Skeletal muscle satellite cell (primary cell): ENCODE results near the gene FNIP1.

Source experiments
- H3K27me3 ChIP-seq: 2 replicates; pipeline ENCODE4 v1.7.0; 2013; ENCODE audit warnings: low read length; ENCODE audit not compliant: control insufficient read depth, insufficient read depth
- H3K36me3 ChIP-seq: 2 replicates; pipeline ENCODE4 v1.7.0; 2013; ENCODE audit warnings: mild to moderate bottlenecking, control low read depth, low read length; ENCODE audit not compliant: insufficient read depth
- H3K4me1 ChIP-seq: 2 replicates; pipeline ENCODE4 v1.7.0; 2013; ENCODE audit warnings: low read length; ENCODE audit not compliant: control insufficient read depth, insufficient read depth
- H3K4me2 ChIP-seq: 2 replicates; pipeline ENCODE4 v1.7.0; 2013; ENCODE audit warnings: mild to moderate bottlenecking, low read length
- H3K4me3 ChIP-seq: 2 replicates; pipeline ENCODE4 v1.7.0; 2013; ENCODE audit warnings: low read length
- H3K9ac ChIP-seq: 2 replicates; pipeline ENCODE4 v1.7.0; 2013; ENCODE audit warnings: mild to moderate bottlenecking, low read depth, low read length, moderate library complexity
- H3K9me3 ChIP-seq: replicated peaks from 2 replicates; pipeline ENCODE4 v1.7.0; 2013; ENCODE audit warnings: mild to moderate bottlenecking, control low read depth, low read length

The FNIP1 gene

GRCh38 chr5:131765261-131765660, 31.6 kb downstream of the FNIP1 start:
- Histone ChIP-seq H3K9me3 (no peaks in the 10 kb centered on the region), H3K4me1 (no peaks in the 10 kb centered on the region), H3K27me3 (no peaks in the 10 kb centered on the region), H3K36me3 (peaks cover 10% of the 10 kb centered on the region), H3K4me2 (no peak overlapping the region), H3K9ac (no peak overlapping the region), H3K4me3 (no peak overlapping the region)

GRCh38 chr5:131763968-131764367, 32.8 kb downstream of the FNIP1 start:
- Histone ChIP-seq H3K9ac (no peak overlapping the region), H3K9me3 (no peaks in the 10 kb centered on the region), H3K27me3 (no peaks in the 10 kb centered on the region), H3K4me3 (no peak overlapping the region), H3K4me2 (no peak overlapping the region), H3K36me3 (peaks cover 10% of the 10 kb centered on the region), H3K4me1 (no peaks in the 10 kb centered on the region)

GRCh38 chr5:131760793-131761192, 36.0 kb downstream of the FNIP1 start:
- Histone ChIP-seq H3K9me3 (no peaks in the 10 kb centered on the region), H3K36me3 (peaks cover 10% of the 10 kb centered on the region), H3K9ac (no peak overlapping the region), H3K4me2 (no peak overlapping the region), H3K4me3 (no peak overlapping the region), H3K4me1 (peaks cover 8% of the 10 kb centered on the region), H3K27me3 (no peaks in the 10 kb centered on the region)

- no peak overlapping the region for H3K9ac ChIP-seq
- H3K4me3 ChIP-seq, result no peak overlapping the region
- H3K4me1 ChIP-seq, result peaks cover 8% of the 10 kb centered on the region
- H3K36me3 ChIP-seq, result peaks cover 10% of the 10 kb centered on the region
- H3K4me2 ChIP-seq, result no peak overlapping the region
- H3K27me3 ChIP-seq, result no peaks in the 10 kb centered on the region
- no peaks in the 10 kb centered on the region for H3K9me3 ChIP-seq
Observed at GRCh38 chr5:131759704-131760103, 37.1 kb downstream of the FNIP1 start.

GRCh38 chr5:131758520-131758900, 38.3 kb downstream of the FNIP1 start:
- H3K9ac ChIP-seq, result no peak overlapping the region
- peaks cover 8% of the 10 kb centered on the region for H3K4me1 ChIP-seq
- H3K27me3 ChIP-seq, result no peaks in the 10 kb centered on the region
- H3K36me3 ChIP-seq, result no peaks in the 10 kb centered on the region
- H3K4me3 ChIP-seq, result no peak overlapping the region
- no peak overlapping the region for H3K4me2 ChIP-seq
- H3K9me3 ChIP-seq, result no peaks in the 10 kb centered on the region

- Histone ChIP-seq H3K9me3 (no peaks in the 10 kb centered on the region), H3K4me3 (no peak overlapping the region), H3K4me1 (peaks cover 8% of the 10 kb centered on the region), H3K4me2 (no peak overlapping the region), H3K36me3 (no peaks in the 10 kb centered on the region), H3K9ac (no peak overlapping the region), H3K27me3 (no peaks in the 10 kb centered on the region)
Observed at GRCh38 chr5:131757830-131758519, 38.8 kb downstream of the FNIP1 start.

- Histone ChIP-seq H3K4me2 (no peak overlapping the region), H3K9ac (no peak overlapping the region)
Observed at GRCh38 chr5:131756942-131757341, 39.9 kb downstream of the FNIP1 start.

GRCh38 chr5:131754363-131754762, 42.5 kb downstream of the FNIP1 start:
- no peak overlapping the region for H3K4me3 ChIP-seq
- H3K9me3 ChIP-seq, result no peaks in the 10 kb centered on the region
- no peaks in the 10 kb centered on the region for H3K36me3 ChIP-seq
- H3K4me2 ChIP-seq, result no peak overlapping the region
- no peak overlapping the region for H3K9ac ChIP-seq
- H3K4me1 ChIP-seq, result peaks cover 14% of the 10 kb centered on the region
- no peaks in the 10 kb centered on the region for H3K27me3 ChIP-seq

More at GRCh38 chr5:131756942-131757341, 39.9 kb downstream of the FNIP1 start:
- no peak overlapping the region for H3K4me3 ChIP-seq
- no peaks in the 10 kb centered on the region for H3K27me3 ChIP-seq
- peaks cover 8% of the 10 kb centered on the region for H3K4me1 ChIP-seq
- no peaks in the 10 kb centered on the region for H3K36me3 ChIP-seq
- no peaks in the 10 kb centered on the region for H3K9me3 ChIP-seq

- H3K9me3 ChIP-seq, result no peaks in the 10 kb centered on the region
- no peaks in the 10 kb centered on the region for H3K36me3 ChIP-seq
- no peak overlapping the region for H3K4me2 ChIP-seq
- peaks cover 26% of the 10 kb centered on the region for H3K4me1 ChIP-seq
- H3K4me3 ChIP-seq, result no peak overlapping the region
- H3K9ac ChIP-seq, result no peak overlapping the region
- H3K27me3 ChIP-seq, result no peaks in the 10 kb centered on the region
Observed at GRCh38 chr5:131751506-131751905, 45.3 kb downstream of the FNIP1 start.

GRCh38 chr5:131749723-131750470, 46.9 kb downstream of the FNIP1 start:
- Histone ChIP-seq H3K4me3 (no peak overlapping the region), H3K27me3 (no peaks in the 10 kb centered on the region), H3K4me1 (peaks cover 26% of the 10 kb centered on the region), H3K4me2 (no peak overlapping the region), H3K36me3 (no peaks in the 10 kb centered on the region), H3K9me3 (no peaks in the 10 kb centered on the region), H3K9ac (no peak overlapping the region)

GRCh38 chr5:131749138-131749537, 47.7 kb downstream of the FNIP1 start:
- Histone ChIP-seq H3K4me1 (peaks cover 26% of the 10 kb centered on the region), H3K9ac (no peak overlapping the region), H3K4me2 (no peak overlapping the region), H3K36me3 (no peaks in the 10 kb centered on the region), H3K4me3 (no peak overlapping the region), H3K27me3 (no peaks in the 10 kb centered on the region), H3K9me3 (no peaks in the 10 kb centered on the region)
